Neural crest cell (in vitro differentiated cells): ENCODE results near the gene GAL3ST2. TPM values are rescaled to one million over a fixed set of nuclear protein-coding genes. Genes with fewer than 3 reads are reported as not detected.
"Not testable (repeated sequence)": the region's sequence is repeated elsewhere in the genome, so short reads cannot be mapped to it uniquely, and the experiment has no call there.

Experiments used
- DNase-seq: peaks from one replicate; pipeline ENCODE4 v3.0.0; 2021; ENCODE audit warnings: low read depth, mixed read lengths, low spot score
- H3K27ac Mint-ChIP-seq: one replicate; pipeline ENCODE4 v1.8.0; 2021; ENCODE audit warnings: mild to moderate bottlenecking, mixed read lengths; ENCODE audit not compliant: unreplicated experiment
- H3K27me3 Mint-ChIP-seq: 2 replicates; pipeline ENCODE4 v1.8.0; 2021; ENCODE audit warnings: low read depth, mild to moderate bottlenecking, mixed read lengths
- H3K36me3 Mint-ChIP-seq: 2 replicates; pipeline ENCODE4 v1.8.0; 2021; ENCODE audit warnings: low read depth, mild to moderate bottlenecking, mixed read lengths
- H3K4me1 Mint-ChIP-seq: 2 replicates; pipeline ENCODE4 v1.8.0; 2021; ENCODE audit warnings: mixed read lengths
- H3K4me3 Mint-ChIP-seq: one replicate; pipeline ENCODE4 v1.8.0; 2021; ENCODE audit warnings: mild to moderate bottlenecking, mixed read lengths
- H3K9me3 Mint-ChIP-seq: 2 replicates; pipeline ENCODE4 v1.8.0; 2021; ENCODE audit warnings: mixed read lengths
- total RNA-seq: library from RNA; stranded (reverse); gene quantifications from 2 replicates; pipeline ENCODE4 v1.2.1, GENCODE V29; 2021
- TF ChIP-seq, protein P1 (sequence below): fragments of 200-600 bp; sonication (generic); conservative IDR thresholded peaks from 2 replicates; pipeline ENCODE4 v1.5.0; 2021; ENCODE audit warnings: antibody characterized with exemption, mild to moderate bottlenecking

GAL3ST2 gene
- total RNA-seq, 1 donor from 2014 or later: 0.28 TPM

GRCh38 chr2:241732513-241733186 lies 44.0 kb upstream of the GAL3ST2 start:
- peak; percentile 70 for DNase-seq
- H3K9me3 Mint-ChIP-seq, H3K27ac Mint-ChIP-seq, H3K36me3 Mint-ChIP-seq, H3K27me3 Mint-ChIP-seq: not testable (repeated sequence)
- Mint-ChIP-seq H3K4me3 (peak overlapping the region; percentile 62), H3K4me1 (peaks cover 13% of the 10 kb centered on the region)
- TF ChIP-seq, protein P1, sequence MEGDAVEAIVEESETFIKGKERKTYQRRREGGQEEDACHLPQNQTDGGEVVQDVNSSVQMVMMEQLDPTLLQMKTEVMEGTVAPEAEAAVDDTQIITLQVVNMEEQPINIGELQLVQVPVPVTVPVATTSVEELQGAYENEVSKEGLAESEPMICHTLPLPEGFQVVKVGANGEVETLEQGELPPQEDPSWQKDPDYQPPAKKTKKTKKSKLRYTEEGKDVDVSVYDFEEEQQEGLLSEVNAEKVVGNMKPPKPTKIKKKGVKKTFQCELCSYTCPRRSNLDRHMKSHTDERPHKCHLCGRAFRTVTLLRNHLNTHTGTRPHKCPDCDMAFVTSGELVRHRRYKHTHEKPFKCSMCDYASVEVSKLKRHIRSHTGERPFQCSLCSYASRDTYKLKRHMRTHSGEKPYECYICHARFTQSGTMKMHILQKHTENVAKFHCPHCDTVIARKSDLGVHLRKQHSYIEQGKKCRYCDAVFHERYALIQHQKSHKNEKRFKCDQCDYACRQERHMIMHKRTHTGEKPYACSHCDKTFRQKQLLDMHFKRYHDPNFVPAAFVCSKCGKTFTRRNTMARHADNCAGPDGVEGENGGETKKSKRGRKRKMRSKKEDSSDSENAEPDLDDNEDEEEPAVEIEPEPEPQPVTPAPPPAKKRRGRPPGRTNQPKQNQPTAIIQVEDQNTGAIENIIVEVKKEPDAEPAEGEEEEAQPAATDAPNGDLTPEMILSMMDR: peak; percentile 75

DNA sequence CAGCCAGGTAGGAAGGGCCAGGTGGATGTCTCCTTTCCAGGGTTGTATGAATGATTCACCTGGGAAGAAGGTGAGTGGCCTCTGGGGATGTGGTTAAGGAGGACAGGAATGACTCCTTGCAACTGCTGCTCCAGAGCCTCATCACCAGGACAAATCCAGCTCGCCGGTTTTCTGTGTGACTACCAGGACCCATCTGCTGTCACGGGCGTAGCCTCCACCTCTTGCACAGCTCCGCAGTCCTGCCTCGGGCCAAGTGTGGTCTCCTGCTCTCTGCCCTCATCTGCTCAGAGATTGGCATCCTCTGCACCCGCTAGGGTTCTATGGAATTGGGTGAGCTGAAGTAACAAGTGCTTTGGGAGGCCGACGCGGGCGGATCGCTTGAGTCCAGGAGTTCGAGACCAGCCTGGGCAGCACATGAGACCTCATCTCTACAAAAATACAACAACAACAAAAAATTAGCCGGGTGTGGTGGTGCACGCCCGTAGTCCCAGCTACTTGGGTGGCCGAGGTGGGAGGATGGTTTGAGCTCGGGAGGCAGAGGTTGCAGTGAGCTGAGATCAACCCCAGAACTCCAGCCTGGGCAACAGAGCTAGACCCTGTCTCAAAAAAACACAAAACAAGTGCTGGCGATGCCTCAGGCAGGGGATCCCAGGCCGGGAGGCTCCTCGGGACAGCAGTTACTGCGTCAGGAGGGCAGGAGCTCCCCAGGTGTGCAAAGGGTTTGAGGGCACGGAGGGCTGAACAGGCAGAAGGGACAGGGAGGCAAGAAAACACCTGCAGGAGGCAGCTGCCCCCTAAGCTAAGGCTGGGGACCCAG lies 43.0 kb upstream of the GAL3ST2 start:
- no peaks in the 10 kb centered on the region for H3K27me3 Mint-ChIP-seq
- peaks cover 13% of the 10 kb centered on the region for H3K4me1 Mint-ChIP-seq
- TF ChIP-seq, protein P1: no peak
- H3K27ac Mint-ChIP-seq: no peak overlapping the region
- H3K9me3 Mint-ChIP-seq: no peaks in the 10 kb centered on the region
- H3K36me3 Mint-ChIP-seq: no peaks in the 10 kb centered on the region
- no peak for DNase-seq
- peak overlapping the region; percentile 62 for H3K4me3 Mint-ChIP-seq

GRCh38 chr2:241734208-241734466 lies 42.5 kb upstream of the GAL3ST2 start:
- Mint-ChIP-seq H3K36me3 (no peaks in the 10 kb centered on the region), H3K27ac (no peak overlapping the region), H3K27me3 (no peaks in the 10 kb centered on the region), H3K9me3 (no peaks in the 10 kb centered on the region), H3K4me3 (no peak overlapping the region), H3K4me1 (peaks cover 13% of the 10 kb centered on the region)
- TF ChIP-seq, protein P1: peak; percentile 19
- no peak for DNase-seq

DNA sequence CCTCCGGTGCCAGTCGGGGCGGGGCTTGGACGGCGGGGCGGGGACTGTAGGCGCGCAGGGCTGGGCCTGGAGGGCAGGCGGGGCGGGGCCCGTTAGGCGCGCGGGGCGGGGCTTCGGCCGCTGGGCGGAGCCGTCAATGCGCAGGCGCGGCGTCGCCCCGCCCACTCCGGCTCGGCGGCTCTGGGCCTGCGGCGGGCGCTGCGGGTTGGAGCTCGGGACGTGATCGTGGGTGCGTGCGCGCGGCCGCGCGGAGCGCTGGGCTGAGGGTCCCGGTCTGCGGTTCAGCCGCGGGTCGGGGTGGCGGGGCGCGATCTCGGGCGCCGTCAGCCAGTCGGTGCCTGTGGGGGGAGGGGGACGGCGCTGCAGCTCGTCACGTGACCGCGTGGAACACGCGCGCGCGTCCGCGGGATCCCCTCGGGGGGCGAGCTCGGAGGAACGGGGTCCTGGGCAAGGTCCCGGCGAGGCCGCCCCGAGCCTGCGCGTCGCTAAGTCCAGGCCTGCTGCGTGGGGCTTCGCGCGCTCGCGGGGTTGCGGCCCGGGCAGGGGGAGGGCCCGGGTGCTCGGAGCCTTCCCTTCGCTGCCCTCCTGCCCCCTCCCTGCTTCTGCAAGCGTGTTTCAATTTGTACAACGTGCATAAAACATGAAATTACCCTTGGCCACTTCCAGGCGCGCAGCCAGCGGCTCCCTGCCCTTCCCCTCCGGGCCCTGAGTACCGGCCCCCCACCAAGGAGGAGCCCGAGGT lies 42.0 kb upstream of the GAL3ST2 start, which contains the start of gene D2HGDH:
Gene D2HGDH (plus strand): TSS at position 164 of the 742 bp plus-strand sequence. CDS start 595 bp downstream, outside the sequence.
- peak within 1 kb of the TSS; percentile 90 for H3K4me3 Mint-ChIP-seq
- no peak within 1 kb of the TSS for H3K27ac Mint-ChIP-seq
- H3K36me3 Mint-ChIP-seq: no peaks in the 10 kb centered on the region
- no peaks in the 10 kb centered on the region for H3K9me3 Mint-ChIP-seq
- peaks cover 13% of the 10 kb centered on the region for H3K4me1 Mint-ChIP-seq
- DNase-seq: peak; percentile 94
- TF ChIP-seq, protein P1: no peak
- H3K27me3 Mint-ChIP-seq: no peaks in the 10 kb centered on the region

DNA sequence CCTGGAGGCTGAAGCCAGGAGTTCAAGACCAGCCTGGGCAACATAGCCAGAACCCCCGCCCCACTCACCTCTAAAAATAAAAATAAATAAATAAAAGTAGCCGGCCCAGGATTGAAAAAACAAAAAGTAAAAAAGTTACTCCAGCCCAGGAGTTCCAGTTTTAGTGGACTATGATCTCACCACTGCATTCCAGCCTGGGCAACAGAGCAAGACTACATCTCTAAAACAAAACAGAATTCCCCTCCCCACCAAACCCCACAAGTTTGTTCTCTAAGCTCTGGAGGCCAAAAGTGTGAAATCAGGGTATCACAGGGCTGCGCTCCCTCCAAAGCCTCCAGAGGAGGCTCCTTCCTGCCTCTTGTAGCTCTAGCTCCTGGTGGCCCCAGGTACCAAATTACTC lies 40.5 kb upstream of the GAL3ST2 start:
- peaks cover 13% of the 10 kb centered on the region for H3K4me1 Mint-ChIP-seq
- no peak overlapping the region for H3K27ac Mint-ChIP-seq

More for the DNA sequence above, 40.5 kb upstream of the GAL3ST2 start:
- Mint-ChIP-seq H3K27me3 (no peaks in the 10 kb centered on the region), H3K9me3 (no peaks in the 10 kb centered on the region), H3K36me3 (no peaks in the 10 kb centered on the region), H3K4me3 (peak overlapping the region; percentile 90)
- DNase-seq: no peak
- TF ChIP-seq, protein P1: no peak
